GM19043 (cell line): ENCODE measurements around the gene PDE6B.
"Not testable (repeated sequence)": the region's sequence is repeated elsewhere in the genome, so short reads cannot be mapped to it uniquely, and the experiment has no call there.

ENCODE experiments used
- ATAC-seq: cut with Tn5 transposase; IDR thresholded peaks from one replicate; pipeline ENCODE4 v1.9.1; 2021; ENCODE audit warnings: low read depth; ENCODE audit not compliant: unreplicated experiment

PDE6B gene

GRCh38 chr4:666822-667544 lies 41.6 kb downstream of the PDE6B start:
- ATAC-seq, result no peak

GRCh38 chr4:667545-667925 lies 42.2 kb downstream of the PDE6B start:
- ATAC-seq, result no peak

GRCh38 chr4:668219-668618 lies 42.8 kb downstream of the PDE6B start:
- not testable (repeated sequence) for ATAC-seq

GRCh38 chr4:669806-670559 lies 44.6 kb downstream of the PDE6B start:
- ATAC-seq, result not testable (repeated sequence)

GRCh38 chr4:671769-672168 lies 46.4 kb downstream of the PDE6B start:
- no peak for ATAC-seq

- ATAC-seq, result no peak
Measured at GRCh38 chr4:673349-674091, 48.1 kb downstream of the PDE6B start.

GRCh38 chr4:674172-675035 lies 49.0 kb downstream of the PDE6B start, which contains the start of the genes ATP5ME and MYL5:
ATP5ME (minus strand) TSS chr4:674276; CDS start chr4:674247, 29 bp downstream.
MYL5 (plus strand) TSS chr4:674542; CDS start chr4:678027, 3,485 bp downstream.
- ATAC-seq, result peak; percentile 73

GRCh38 chr4:675036-675882 lies 49.9 kb downstream of the PDE6B start:
- ATAC-seq, result no peak

- peak; percentile 27 for ATAC-seq
Measured at GRCh38 chr4:675980-676870, 50.9 kb downstream of the PDE6B start.

- no peak for ATAC-seq
Measured at GRCh38 chr4:676871-677235, 51.5 kb downstream of the PDE6B start.

- no peak for ATAC-seq
Measured at GRCh38 chr4:677431-678293, 52.3 kb downstream of the PDE6B start.

GRCh38 chr4:678331-679103 lies 53.1 kb downstream of the PDE6B start:
- ATAC-seq, result no peak

- no peak for ATAC-seq
Measured at GRCh38 chr4:679104-679481, 53.7 kb downstream of the PDE6B start.

- ATAC-seq, result no peak
Measured at GRCh38 chr4:679629-680028, 54.3 kb downstream of the PDE6B start.

- no peak for ATAC-seq
Measured at GRCh38 chr4:680091-680490, 54.7 kb downstream of the PDE6B start.

GRCh38 chr4:680551-680927 lies 55.2 kb downstream of the PDE6B start:
- no peak for ATAC-seq
